GM18517 (cell line): ENCODE results near the gene PRDM5.

ENCODE experiments used
- ATAC-seq: cut with Tn5 transposase; IDR thresholded peaks from one replicate; pipeline ENCODE4 v1.9.1; 2021; ENCODE audit warnings: mild to moderate bottlenecking, moderate library complexity; ENCODE audit not compliant: unreplicated experiment

PRDM5 gene

GRCh38 chr4:120922381-120923206 lies at the start of gene PRDM5:
TSS of gene PRDM5 (minus strand) at chr4:120922726. CDS start at chr4:120922608, 118 bp downstream.
- no peak for ATAC-seq

DNA sequence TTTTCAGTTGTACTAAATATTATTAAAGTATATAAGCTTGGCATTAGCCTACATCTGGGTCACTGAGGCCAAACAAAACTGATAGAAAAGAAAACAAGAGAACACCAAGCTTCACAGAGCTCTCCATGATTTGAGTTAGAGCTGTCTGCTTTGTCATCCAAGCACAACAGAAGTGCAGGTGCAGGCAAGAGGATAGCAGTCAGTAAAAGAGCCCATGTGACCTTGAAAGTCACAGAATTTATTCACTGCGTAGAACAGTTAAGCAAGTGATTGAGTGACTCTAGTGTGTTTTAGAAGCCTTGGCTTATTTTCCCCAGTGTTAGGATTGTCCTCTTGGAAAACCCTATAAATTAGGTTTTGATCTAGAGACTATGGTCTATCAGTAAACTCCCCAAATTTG lies 49.4 kb upstream of the PRDM5 start:
- no peak for ATAC-seq

GRCh38 chr4:120965938-120966337 lies 43.4 kb upstream of the PRDM5 start:
- no peak for ATAC-seq

GRCh38 chr4:120964596-120964995 lies 42.1 kb upstream of the PRDM5 start:
- no peak for ATAC-seq

GRCh38 chr4:120963449-120963848 lies 40.9 kb upstream of the PRDM5 start:
- ATAC-seq = no peak

- no peak for ATAC-seq
Observed at GRCh38 chr4:120960656-120961267, 38.2 kb upstream of the PRDM5 start.

- no peak for ATAC-seq
Observed at GRCh38 chr4:120948382-120948781, 25.9 kb upstream of the PRDM5 start.

- no peak for ATAC-seq
Observed at GRCh38 chr4:120942776-120943175, 20.2 kb upstream of the PRDM5 start.

DNA sequence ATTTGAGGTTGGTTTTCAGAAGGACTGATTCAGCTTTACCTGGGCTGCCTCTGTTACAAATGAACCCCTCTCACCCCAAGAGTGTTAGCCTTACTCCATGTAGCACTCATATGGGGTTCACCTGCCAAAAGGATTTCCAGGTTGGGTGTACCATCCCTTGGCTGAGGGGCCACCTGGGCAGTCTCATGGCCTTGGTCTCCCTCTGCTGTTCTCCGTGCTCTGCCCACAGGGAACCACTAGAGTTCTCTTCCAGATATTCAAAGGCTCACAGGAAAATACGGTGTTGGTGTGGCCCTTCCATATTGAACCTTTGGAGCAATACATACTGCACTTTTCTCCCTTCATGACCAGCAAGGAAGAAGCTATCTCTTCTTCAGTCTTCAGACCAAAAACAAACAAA lies 18.0 kb upstream of the PRDM5 start:
- ATAC-seq = no peak

- no peak for ATAC-seq
Observed at GRCh38 chr4:120939693-120940092, 17.2 kb upstream of the PRDM5 start.

DNA sequence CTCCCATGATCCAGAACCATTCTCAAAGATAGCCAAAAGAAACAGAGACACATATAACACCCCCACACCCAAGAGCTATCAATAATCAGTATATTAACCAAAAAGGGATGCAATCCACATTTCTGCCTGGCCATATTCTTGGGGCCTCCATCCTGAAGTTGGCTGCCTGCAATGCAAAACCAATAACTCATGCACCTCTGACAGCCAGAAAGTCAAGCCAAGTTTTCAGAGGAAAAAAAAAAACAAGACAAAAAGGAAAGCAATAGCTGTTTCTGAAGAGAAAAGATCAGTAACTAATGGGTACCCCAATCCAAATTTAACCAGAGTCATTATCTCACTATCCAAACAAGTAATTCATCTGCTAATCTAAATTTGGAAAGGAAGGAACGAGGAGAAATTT lies 7.3 kb upstream of the PRDM5 start:
- no peak for ATAC-seq

- ATAC-seq = no peak
Observed at GRCh38 chr4:120927801-120928409, 5.4 kb upstream of the PRDM5 start.

GRCh38 chr4:120926358-120927025 lies 4.0 kb upstream of the PRDM5 start:
- ATAC-seq = no peak

DNA sequence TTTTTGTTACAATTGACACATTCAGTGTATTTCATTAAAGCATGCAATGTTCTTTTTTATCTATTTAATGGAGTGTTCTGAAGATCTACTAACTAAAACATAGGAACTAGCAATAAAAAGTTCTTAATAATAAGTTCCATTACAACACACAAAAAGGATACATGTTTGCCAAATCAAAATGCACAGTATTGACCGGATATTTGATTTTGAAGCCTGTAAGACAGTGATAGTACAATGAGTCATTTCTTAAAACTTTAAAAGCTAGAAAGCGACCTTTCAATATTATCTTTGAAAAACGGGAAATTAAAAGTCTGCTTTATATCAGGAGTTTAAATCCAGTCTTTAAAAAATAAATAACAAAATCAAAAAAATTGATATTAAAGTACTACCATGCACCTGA lies 2.4 kb upstream of the PRDM5 start:
- no peak for ATAC-seq

DNA sequence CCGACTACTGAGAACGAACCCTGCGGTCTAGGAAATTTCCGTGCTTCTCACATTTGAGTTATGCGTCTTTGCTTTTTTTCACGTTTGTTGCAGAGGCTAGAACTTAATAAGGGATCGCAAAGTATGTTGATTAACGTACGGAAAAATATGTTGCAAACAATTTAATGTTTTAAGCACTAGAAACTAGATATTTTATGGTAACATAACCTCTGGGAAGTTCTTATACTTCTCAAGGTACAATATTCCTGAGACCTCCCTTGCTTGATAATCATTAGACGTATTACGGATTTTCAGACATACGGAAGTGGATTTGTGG lies 639 bp upstream of the PRDM5 start:
- no peak for ATAC-seq

DNA sequence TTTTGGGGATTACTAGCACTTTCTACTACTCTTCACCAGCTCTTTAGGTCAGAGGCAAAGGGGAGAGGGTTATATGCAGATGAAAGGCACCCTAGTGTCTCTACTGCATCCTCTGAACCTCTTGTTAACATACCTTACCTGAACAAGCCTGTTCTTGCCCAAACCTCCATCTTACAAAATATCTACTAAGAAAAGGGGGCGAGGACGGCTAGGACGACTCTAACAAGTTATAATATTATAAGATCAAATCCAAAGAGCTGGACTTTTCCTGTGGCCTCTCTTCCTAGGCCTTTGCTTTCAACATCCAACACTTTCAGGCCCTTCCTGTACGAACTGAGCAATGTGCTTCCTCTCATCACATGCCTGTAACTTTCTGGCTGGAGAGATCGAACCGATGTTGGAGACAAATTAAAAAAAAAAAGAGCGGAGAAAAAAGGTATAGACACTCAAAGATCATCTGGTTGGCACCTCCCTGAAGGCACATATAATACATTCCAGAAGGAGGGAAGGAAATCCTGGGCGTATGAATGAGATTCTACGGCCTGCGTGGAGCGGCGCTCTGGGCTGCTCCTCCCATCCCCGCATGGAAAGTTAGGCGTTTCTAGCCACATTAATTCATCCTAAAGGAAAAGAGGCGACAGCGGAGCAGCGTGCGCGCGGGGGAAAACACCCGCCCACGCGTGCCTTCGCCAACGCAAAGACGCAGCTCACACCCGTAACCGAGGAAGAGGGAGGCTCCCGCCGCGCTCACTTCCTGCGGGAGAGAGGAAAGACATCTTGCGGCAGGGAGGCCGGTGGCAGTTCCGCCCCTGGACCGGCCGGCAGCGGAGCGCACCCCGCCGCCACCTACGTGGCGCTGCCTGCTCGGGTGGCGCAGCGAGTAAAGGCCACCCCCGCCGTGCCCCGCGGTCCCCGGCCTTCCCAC lies 808 bp downstream of the PRDM5 start:
- no peak for ATAC-seq

- no peak for ATAC-seq
Observed at GRCh38 chr4:120920666-120921065, 1.9 kb downstream of the PRDM5 start.

- no peak for ATAC-seq
Observed at GRCh38 chr4:120919358-120919757, 3.2 kb downstream of the PRDM5 start.

GRCh38 chr4:120918788-120919187 lies 3.7 kb downstream of the PRDM5 start:
- no peak for ATAC-seq

DNA sequence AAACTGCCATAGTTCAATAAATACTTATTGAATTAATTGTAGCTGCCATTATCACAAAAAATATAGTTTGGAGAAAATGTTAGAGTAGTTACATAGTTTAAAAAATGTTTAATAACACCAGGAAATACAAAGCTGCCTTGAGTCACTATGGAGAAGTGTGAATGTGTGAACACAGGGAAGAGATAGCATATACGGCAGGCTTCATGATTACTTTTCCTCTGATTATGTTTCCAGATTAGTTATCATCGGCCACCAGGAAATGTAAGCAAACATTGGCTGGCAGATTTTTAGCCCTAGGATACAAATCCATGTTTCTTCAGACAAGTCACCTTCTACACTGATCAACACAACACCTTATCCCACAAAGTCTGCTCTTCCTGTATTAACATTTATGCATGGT lies 4.4 kb downstream of the PRDM5 start:
- ATAC-seq = no peak

- ATAC-seq = no peak
Observed at GRCh38 chr4:120916937-120917336, 5.6 kb downstream of the PRDM5 start.
